Activated B cell treated with CpG ODN at 0.5 μM for 24 hours (primary cell): ENCODE results near the gene ECM2. TPM values are rescaled to one million over a fixed set of nuclear protein-coding genes. Genes with fewer than 3 reads are reported as not detected.

ENCODE experiments used
- ATAC-seq: fragments of 200-7000 bp; cut with Tn5 transposase; one replicate; pipeline ENCODE4 v1.10.0; 2021; ENCODE audit warnings: low read depth, mild to moderate bottlenecking, moderate library complexity
- CTCF ChIA-PET: fragments of 350-600 bp; sonication (Branson Sonifier 250); formaldehyde crosslinking; loops from one replicate; lab custom pipeline; 2021; ENCODE audit warnings: antibody characterized with exemption; lab: Charles Lee
- POLR2A ChIA-PET: fragments of 350-600 bp; sonication (Branson Sonifier 250); formaldehyde crosslinking; loops from one replicate; lab custom pipeline; 2021; ENCODE audit warnings: antibody characterized with exemption; lab: Charles Lee
- DNase-seq: peaks from one replicate; pipeline ENCODE4 v3.0.0; 2022
- H3K27ac Mint-ChIP-seq: one replicate; pipeline ENCODE4 v1.8.0; 2020; ENCODE audit warnings: mixed read lengths
- H3K27me3 Mint-ChIP-seq: one replicate; pipeline ENCODE4 v1.8.0; 2021; ENCODE audit warnings: mixed read lengths
- H3K36me3 Mint-ChIP-seq: one replicate; pipeline ENCODE4 v1.8.0; 2021; ENCODE audit warnings: low read depth, mixed read lengths
- H3K4me1 Mint-ChIP-seq: one replicate; pipeline ENCODE4 v1.8.0; 2021; ENCODE audit warnings: mixed read lengths
- H3K4me3 Mint-ChIP-seq: one replicate; pipeline ENCODE4 v1.8.0; 2020; ENCODE audit warnings: mild to moderate bottlenecking, mixed read lengths
- H3K9me3 Mint-ChIP-seq: one replicate; pipeline ENCODE4 v1.8.0; 2020; ENCODE audit warnings: mixed read lengths
- intact Hi-C: fragments of 100-400 bp; cut with micrococcal nuclease; formaldehyde crosslinking; loops from one replicate; pipeline ENCODE4 v1.15.1; 2024
- total RNA-seq: library from RNA; stranded (reverse); gene quantifications from 2 replicates; pipeline ENCODE4 v1.2.3, GENCODE V29; 2022
- TF ChIP-seq, protein P1 (sequence below): fragments of 200-600 bp; IDR thresholded peaks from one replicate; pipeline ENCODE4 v1.8.0; 2022; ENCODE audit warnings: antibody characterized with exemption, mild to moderate bottlenecking

Gene ECM2
- total RNA-seq, 1 donor from 2014 or later: not detected

DNA sequence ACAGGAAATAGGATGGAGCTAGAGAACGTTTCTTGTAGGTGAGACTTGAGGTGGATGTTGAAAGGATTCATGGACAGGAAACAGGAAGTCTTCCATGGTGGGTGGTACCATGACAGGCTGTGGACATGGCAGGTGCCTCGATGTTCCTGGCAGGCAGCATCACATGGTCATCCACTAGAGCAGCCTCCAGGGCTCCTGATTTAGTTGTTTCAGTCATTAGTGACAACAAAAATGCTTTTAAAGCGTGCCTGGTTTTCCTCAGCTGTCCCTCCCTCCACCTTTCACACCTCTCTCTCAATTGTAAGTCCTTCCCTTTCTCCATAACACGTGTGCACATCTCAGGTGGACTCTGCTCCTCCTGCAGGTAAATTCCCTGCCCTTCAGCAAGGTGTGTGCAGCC lies 28.3 kb downstream of the ECM2 start:
- no peaks in the 10 kb centered on the region for H3K9me3 Mint-ChIP-seq
- no peaks in the 10 kb centered on the region for H3K36me3 Mint-ChIP-seq
- ATAC-seq (no peak), DNase-seq (no peak)
- no peak overlapping the region for H3K4me3 Mint-ChIP-seq
- ChIA-PET CTCF (no interaction called here), POLR2A (no interaction called here)
- TF ChIP-seq, protein P1, sequence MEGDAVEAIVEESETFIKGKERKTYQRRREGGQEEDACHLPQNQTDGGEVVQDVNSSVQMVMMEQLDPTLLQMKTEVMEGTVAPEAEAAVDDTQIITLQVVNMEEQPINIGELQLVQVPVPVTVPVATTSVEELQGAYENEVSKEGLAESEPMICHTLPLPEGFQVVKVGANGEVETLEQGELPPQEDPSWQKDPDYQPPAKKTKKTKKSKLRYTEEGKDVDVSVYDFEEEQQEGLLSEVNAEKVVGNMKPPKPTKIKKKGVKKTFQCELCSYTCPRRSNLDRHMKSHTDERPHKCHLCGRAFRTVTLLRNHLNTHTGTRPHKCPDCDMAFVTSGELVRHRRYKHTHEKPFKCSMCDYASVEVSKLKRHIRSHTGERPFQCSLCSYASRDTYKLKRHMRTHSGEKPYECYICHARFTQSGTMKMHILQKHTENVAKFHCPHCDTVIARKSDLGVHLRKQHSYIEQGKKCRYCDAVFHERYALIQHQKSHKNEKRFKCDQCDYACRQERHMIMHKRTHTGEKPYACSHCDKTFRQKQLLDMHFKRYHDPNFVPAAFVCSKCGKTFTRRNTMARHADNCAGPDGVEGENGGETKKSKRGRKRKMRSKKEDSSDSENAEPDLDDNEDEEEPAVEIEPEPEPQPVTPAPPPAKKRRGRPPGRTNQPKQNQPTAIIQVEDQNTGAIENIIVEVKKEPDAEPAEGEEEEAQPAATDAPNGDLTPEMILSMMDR: no peak
- H3K27me3 Mint-ChIP-seq: no peaks in the 10 kb centered on the region
- intact Hi-C loops: no loop called here
- no peak overlapping the region for H3K27ac Mint-ChIP-seq
- peaks cover 7% of the 10 kb centered on the region for H3K4me1 Mint-ChIP-seq

DNA sequence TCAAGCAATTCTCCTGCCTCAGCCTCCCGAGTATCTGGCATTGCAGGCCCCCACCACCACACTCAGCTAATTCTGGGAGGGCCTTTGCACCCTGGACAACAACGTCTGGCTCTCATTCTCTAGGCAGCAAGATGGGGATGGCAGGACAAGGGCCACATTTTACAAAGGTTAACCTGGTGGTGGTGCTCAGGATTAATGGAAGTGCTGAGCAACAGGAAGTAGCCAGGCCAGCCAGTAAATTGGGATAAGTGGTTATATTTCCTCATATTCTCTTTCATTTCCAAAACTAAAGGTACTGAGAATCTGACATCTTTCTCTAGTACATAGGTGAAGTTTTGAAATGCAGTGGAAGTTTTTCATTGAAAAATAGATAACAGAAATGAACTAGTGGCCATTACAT lies 28.8 kb downstream of the ECM2 start:
- no peaks in the 10 kb centered on the region for H3K27me3 Mint-ChIP-seq
- H3K4me1 Mint-ChIP-seq: peaks cover 7% of the 10 kb centered on the region
- TF ChIP-seq, protein P1: no peak
- no peak for ATAC-seq
- intact Hi-C loops: no loop called here
- POLR2A ChIA-PET: no interaction called here
- CTCF ChIA-PET: no interaction called here
- H3K9me3 Mint-ChIP-seq: no peaks in the 10 kb centered on the region
- H3K27ac Mint-ChIP-seq: no peak overlapping the region
- no peak for DNase-seq
- no peaks in the 10 kb centered on the region for H3K36me3 Mint-ChIP-seq
- no peak overlapping the region for H3K4me3 Mint-ChIP-seq

DNA sequence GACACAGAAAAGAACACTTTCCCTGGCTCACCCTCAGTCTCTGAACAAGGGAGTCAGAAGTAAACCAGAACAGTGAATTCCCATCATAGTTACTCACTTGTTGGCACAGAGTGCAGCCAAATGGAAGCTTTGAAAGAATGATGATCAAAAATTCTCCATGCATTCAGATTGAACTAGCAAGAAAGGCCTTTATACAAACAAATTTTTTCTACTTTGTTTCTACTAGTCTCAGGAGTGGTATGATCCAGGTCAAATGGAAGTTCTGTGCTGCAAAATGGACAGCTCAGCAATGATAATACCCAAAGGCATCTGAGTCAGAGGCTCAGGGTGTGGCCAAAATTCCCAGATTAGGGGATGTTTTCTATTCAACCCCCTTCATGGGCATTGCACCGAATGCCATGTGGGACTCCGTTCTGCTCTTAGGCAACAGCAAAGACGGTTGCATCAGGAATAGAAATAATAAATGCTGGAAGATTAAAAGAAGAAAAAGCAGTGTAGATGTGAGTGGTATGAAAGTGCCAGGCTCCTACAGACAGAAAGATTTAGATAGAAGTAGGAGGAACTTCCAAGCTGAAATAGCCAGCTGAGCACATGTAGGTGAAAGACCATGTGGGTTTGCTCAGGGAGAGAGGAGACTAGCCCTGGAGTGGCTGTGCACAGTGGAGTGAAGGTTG lies 29.5 kb downstream of the ECM2 start:
- TF ChIP-seq, protein P1: no peak
- intact Hi-C loops: no loop called here
- no peak for ATAC-seq
- Mint-ChIP-seq H3K4me1 (peaks cover 6% of the 10 kb centered on the region), H3K9me3 (no peaks in the 10 kb centered on the region), H3K4me3 (no peak overlapping the region), H3K36me3 (no peaks in the 10 kb centered on the region), H3K27ac (no peak overlapping the region), H3K27me3 (no peaks in the 10 kb centered on the region)
- POLR2A ChIA-PET: no interaction called here
- CTCF ChIA-PET: no interaction called here
- no peak for DNase-seq

DNA sequence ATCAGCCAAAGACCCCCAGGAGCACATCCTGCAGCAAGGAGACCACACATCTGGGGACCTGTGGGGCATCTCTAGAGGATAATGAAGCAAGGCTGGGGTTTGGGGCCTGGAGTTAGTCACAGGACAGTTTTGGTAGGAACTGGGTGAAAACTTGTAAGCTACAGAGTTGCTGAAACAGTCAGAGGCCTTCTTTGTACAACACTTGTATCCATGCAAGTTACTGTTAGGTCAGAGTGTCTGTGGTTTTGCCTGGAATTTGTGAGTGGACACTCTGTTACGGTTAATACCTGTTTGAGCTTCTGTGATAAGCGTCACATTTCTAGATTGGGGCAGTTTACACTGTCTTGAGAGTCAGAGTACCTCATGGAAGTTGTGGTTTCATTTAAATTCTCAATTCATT lies 30.9 kb downstream of the ECM2 start:
- H3K27me3 Mint-ChIP-seq: no peaks in the 10 kb centered on the region
- ATAC-seq: no peak
- H3K36me3 Mint-ChIP-seq: no peaks in the 10 kb centered on the region
- ChIA-PET POLR2A (no interaction called here), CTCF (no interaction called here)
- intact Hi-C loops: no loop called here
- no peaks in the 10 kb centered on the region for H3K4me1 Mint-ChIP-seq
- no peak overlapping the region for H3K4me3 Mint-ChIP-seq
- TF ChIP-seq, protein P1: no peak
- no peaks in the 10 kb centered on the region for H3K9me3 Mint-ChIP-seq
- no peak overlapping the region for H3K27ac Mint-ChIP-seq
- DNase-seq: no peak

DNA sequence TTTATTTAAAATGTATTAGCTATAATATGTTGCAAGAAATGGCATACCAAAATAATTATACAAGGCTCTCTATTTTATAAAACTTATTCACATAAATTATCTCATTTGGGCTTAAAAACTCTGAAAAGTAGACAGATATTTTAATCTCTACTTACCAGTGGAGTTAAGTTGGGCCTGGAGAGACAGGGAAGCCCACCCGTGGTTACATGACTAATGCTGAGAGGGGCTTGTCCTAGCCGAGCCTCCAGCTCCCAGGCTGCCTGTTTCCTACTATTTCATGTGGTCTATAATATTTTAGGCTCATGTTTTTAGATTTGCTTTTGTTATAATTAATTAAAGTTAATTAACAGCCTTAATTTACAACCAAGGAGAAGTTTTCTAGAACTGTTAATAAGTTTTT lies 32.6 kb downstream of the ECM2 start:
- ATAC-seq (no peak), DNase-seq (no peak)
- no peaks in the 10 kb centered on the region for H3K36me3 Mint-ChIP-seq
- H3K9me3 Mint-ChIP-seq: no peaks in the 10 kb centered on the region
- intact Hi-C loops: no loop called here
- no peaks in the 10 kb centered on the region for H3K4me1 Mint-ChIP-seq
- POLR2A ChIA-PET: no interaction called here
- CTCF ChIA-PET: no interaction called here
- no peak overlapping the region for H3K27ac Mint-ChIP-seq
- TF ChIP-seq, protein P1: no peak
- no peaks in the 10 kb centered on the region for H3K27me3 Mint-ChIP-seq
- no peak overlapping the region for H3K4me3 Mint-ChIP-seq
